ENCODE measurements around the gene TP53INP2.

- TF ChIP-seq POLR2AphosphoS5 (IDR thresholded peaks at IDR 0.05; ENCODE audit: control insufficient read depth, insufficient read depth, low read depth, low read length) (no peak), POLR2A (conservative IDR thresholded peaks at IDR 0.05) (no peak), ZNF384 (IDR thresholded peaks at IDR 0.05; ENCODE audit: low read depth, low read length) (no peak), CHD2 (IDR thresholded peaks at IDR 0.05; ENCODE audit: low read depth, low read length) (no peak), HBP1 (CRISPR knock-in tag; IDR thresholded peaks at IDR 0.05) (no peak), SAFB (IDR thresholded peaks at IDR 0.05; ENCODE audit: borderline replicate concordance, low read depth, low read length) (no peak), ZNF518B (CRISPR knock-in tag; IDR thresholded peaks at IDR 0.05) (no peak), TEAD4 (IDR thresholded peaks at IDR 0.05; ENCODE audit: low read length) (no peak), TEAD4 (CRISPR knock-in tag; IDR thresholded peaks at IDR 0.05; ENCODE audit: borderline replicate concordance) (no peak), SREBF2 (CRISPR knock-in tag; IDR thresholded peaks at IDR 0.05) (no peak), NR2C1 (IDR thresholded peaks at IDR 0.05) (no peak), NR2C1 (tag; IDR thresholded peaks at IDR 0.05) (no peak), EZH2 (IDR thresholded peaks at IDR 0.05; ENCODE audit: borderline replicate concordance, low read depth, low read length) (no peak), RREB1 (CRISPR knock-in tag; IDR thresholded peaks at IDR 0.05) (no peak)
- TF ChIP-seq, protein P1, sequence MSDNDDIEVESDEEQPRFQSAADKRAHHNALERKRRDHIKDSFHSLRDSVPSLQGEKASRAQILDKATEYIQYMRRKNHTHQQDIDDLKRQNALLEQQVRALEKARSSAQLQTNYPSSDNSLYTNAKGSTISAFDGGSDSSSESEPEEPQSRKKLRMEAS (CRISPR knock-in tag; IDR thresholded peaks at IDR 0.05), result no peak
- TF ChIP-seq, protein P2, sequence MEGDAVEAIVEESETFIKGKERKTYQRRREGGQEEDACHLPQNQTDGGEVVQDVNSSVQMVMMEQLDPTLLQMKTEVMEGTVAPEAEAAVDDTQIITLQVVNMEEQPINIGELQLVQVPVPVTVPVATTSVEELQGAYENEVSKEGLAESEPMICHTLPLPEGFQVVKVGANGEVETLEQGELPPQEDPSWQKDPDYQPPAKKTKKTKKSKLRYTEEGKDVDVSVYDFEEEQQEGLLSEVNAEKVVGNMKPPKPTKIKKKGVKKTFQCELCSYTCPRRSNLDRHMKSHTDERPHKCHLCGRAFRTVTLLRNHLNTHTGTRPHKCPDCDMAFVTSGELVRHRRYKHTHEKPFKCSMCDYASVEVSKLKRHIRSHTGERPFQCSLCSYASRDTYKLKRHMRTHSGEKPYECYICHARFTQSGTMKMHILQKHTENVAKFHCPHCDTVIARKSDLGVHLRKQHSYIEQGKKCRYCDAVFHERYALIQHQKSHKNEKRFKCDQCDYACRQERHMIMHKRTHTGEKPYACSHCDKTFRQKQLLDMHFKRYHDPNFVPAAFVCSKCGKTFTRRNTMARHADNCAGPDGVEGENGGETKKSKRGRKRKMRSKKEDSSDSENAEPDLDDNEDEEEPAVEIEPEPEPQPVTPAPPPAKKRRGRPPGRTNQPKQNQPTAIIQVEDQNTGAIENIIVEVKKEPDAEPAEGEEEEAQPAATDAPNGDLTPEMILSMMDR (IDR thresholded peaks at IDR 0.05 in 2 of 3, conservative IDR thresholded peaks at IDR 0.05 in 1 of 3; ENCODE audit: insufficient read depth in 2 of 3, low read depth in 1 of 3, low read length in 3 of 3), result no peak
Measured at GRCh38 chr20:34744340-34744739, 40.2 kb downstream of the TP53INP2 start.
